CD4-positive, alpha-beta T cell treated with Interleukin-1 beta for 1 hour (primary cell): ENCODE measurements around the gene TMEM258.

Experiments used
- DNase-seq, 2 donors: peaks; one replicate each; pipeline ENCODE4 v3.0.0-alpha.2; 2020 to 2022

Gene TMEM258

GRCh38 chr11:61794579-61794978 is 2.2 kb upstream of the TMEM258 start:
- no peak for DNase-seq

- no peak for DNase-seq
Measured at GRCh38 chr11:61793829-61794204, 1.4 kb upstream of the TMEM258 start.

GRCh38 chr11:61793083-61793828 is 857 bp upstream of the TMEM258 start:
- no peak for DNase-seq

- DNase-seq = peak; percentile 55 to 60
Measured at GRCh38 chr11:61791737-61792309, 576 bp downstream of the TMEM258 start.

- DNase-seq = peak in 1 of 2 donors; percentile 16
Measured at GRCh38 chr11:61787928-61788491, 4.4 kb downstream of the TMEM258 start.

GRCh38 chr11:61785837-61786402 is 6.5 kb downstream of the TMEM258 start:
- no peak for DNase-seq

GRCh38 chr11:61784506-61784805 is 7.9 kb downstream of the TMEM258 start:
- DNase-seq = no peak

- no peak for DNase-seq
Measured at GRCh38 chr11:61783717-61784505, 8.5 kb downstream of the TMEM258 start.

- DNase-seq = no peak
Measured at GRCh38 chr11:61782841-61783240, 9.6 kb downstream of the TMEM258 start.

- no peak for DNase-seq
Measured at GRCh38 chr11:61782299-61782698, 10.1 kb downstream of the TMEM258 start.

- DNase-seq = no peak
Measured at GRCh38 chr11:61781585-61781984, 10.8 kb downstream of the TMEM258 start.

- no peak for DNase-seq
Measured at GRCh38 chr11:61780581-61781162, 11.7 kb downstream of the TMEM258 start.

- DNase-seq = no peak
Measured at GRCh38 chr11:61779666-61780525, 12.5 kb downstream of the TMEM258 start.

GRCh38 chr11:61778920-61779650 is 13.3 kb downstream of the TMEM258 start:
- DNase-seq = no peak

GRCh38 chr11:61778357-61778886 is 14.0 kb downstream of the TMEM258 start:
- DNase-seq = no peak

- DNase-seq = peak; percentile 64 to 78
Measured at GRCh38 chr11:61777234-61778090, 14.9 kb downstream of the TMEM258 start.

- peak; percentile 46 to 54 for DNase-seq
Measured at GRCh38 chr11:61776561-61777075, 15.8 kb downstream of the TMEM258 start.

- DNase-seq = peak in 1 of 2 donors; percentile 11
Measured at GRCh38 chr11:61775606-61776554, 16.5 kb downstream of the TMEM258 start.

- DNase-seq = no peak
Measured at GRCh38 chr11:61775106-61775505, 17.3 kb downstream of the TMEM258 start.
